Measurements from ENCODE around the gene SLC22A23.
"Not testable (repeated sequence)": the region's sequence is repeated elsewhere in the genome, so short reads cannot be mapped to it uniquely, and the experiment has no call there.

The SLC22A23 gene

DNA sequence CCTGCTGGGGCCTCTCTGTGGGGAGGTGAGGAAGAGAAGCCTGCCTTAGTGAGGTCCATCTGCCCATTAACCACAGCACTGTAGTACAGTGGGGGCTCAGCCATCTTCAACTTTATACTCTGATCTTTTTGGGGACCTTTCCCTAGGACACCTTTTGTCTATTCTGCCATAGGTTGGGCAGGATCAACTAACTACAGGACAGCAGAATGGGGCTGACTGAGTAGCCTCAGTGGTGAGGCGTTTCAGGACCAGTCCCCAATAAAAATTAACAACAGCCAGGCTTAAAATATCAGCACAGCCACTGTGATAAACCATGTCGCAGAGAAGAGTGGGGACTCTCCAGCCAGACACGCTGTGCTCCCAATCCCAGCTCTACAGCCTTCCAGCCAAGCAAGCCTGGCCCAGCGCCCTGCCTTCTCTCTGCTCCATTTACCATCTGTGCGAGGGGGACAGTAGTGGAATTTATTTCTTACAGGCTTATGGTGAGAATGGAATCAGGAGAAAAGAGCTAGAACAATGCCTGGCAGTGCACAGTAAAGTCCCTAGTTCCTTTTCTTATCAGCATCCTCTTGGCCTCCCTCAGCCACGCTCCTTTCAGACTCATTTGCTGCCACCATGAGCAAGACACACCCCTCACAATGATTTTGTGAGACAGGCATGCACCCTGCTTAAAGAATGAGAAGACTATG lies 75.5 kb downstream of the SLC22A23 start:
- Histone ChIP-seq H3K36me3 (ENCODE audit: control insufficient read depth in 2 of 2, insufficient read depth in 2 of 2, low read length in 2 of 2) (peaks cover 3 to 5% of the 10 kb centered on the region in 2 donors), H3K9ac (ENCODE audit: low read depth in 1 of 2, low read length in 2 of 2) (peak overlapping the region in 1 of 2 donors; percentile 35), H3K27me3 (ENCODE audit: control insufficient read depth in 2 of 2, insufficient read depth in 2 of 2, low read length in 2 of 2) (no peaks in the 10 kb centered on the region), H3K4me3 (ENCODE audit: low read length in 2 of 2) (no peak overlapping the region), H3K9me3 (ENCODE audit: control insufficient read depth in 2 of 2, low read length in 2 of 2) (no peaks in the 10 kb centered on the region), H3K27ac (ENCODE audit: low read depth in 2 of 2, low read length in 2 of 2) (peak overlapping the region; percentile 72 to 78), H3K4me1 (ENCODE audit: control insufficient read depth in 2 of 2, insufficient read depth in 2 of 2, low read length in 2 of 2) (peaks cover 44 to 64% of the 10 kb centered on the region in 2 donors)

DNA sequence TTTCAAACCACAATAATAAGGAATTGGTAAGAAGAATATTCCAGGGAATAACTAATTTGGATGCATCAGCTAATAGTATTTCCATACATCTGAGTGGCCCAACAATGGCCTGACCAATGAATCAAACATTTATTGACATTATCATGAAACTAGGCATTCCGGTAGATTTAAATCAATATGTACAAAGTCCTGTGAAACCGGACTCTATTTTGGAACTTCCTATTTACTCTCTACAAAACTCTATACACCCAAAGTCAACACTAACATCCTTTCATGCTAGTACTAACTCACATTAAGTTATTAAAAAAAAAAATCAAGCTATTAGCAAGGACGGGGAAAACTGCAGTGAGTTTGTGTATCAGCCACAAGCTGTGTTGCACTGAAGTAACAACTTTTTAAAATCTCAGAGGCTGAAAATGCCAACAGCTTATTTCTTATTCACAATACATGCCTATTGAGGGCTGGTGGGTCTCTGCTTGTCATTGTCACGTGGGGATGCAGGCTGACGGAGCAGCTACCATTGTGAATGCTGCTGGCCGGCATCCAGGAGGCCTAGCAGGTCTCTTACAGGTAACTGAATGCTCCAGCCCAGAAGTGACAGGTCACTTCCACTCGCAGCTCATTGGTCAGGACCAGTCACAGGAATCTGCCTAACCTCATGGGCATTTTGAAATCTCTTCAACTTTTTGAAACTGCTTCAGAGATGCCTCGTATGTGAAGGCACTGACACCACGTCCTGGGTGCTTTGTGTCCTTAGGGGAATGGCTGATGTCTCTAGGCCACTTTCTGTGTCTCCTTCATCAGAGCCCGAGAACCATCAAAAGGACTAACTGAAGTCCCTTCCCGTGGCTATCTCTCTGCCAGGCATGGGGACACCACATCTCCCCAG lies 76.3 kb downstream of the SLC22A23 start:
- peak overlapping the region; percentile 72 to 78 for H3K27ac ChIP-seq (ENCODE audit: low read depth in 2 of 2, low read length in 2 of 2)
- no peaks in the 10 kb centered on the region for H3K9me3 ChIP-seq (ENCODE audit: control insufficient read depth in 2 of 2, low read length in 2 of 2)
- H3K4me1 ChIP-seq (ENCODE audit: control insufficient read depth in 2 of 2, insufficient read depth in 2 of 2, low read length in 2 of 2): peaks cover 36 to 56% of the 10 kb centered on the region in 2 donors
- no peak overlapping the region for H3K4me3 ChIP-seq (ENCODE audit: low read length in 2 of 2)
- peak overlapping the region in 1 of 2 donors; percentile 35 for H3K9ac ChIP-seq (ENCODE audit: low read depth in 1 of 2, low read length in 2 of 2)
- H3K27me3 ChIP-seq (ENCODE audit: control insufficient read depth in 2 of 2, insufficient read depth in 2 of 2, low read length in 2 of 2): no peaks in the 10 kb centered on the region
- peaks cover 3 to 5% of the 10 kb centered on the region in 2 donors for H3K36me3 ChIP-seq (ENCODE audit: control insufficient read depth in 2 of 2, insufficient read depth in 2 of 2, low read length in 2 of 2)

DNA sequence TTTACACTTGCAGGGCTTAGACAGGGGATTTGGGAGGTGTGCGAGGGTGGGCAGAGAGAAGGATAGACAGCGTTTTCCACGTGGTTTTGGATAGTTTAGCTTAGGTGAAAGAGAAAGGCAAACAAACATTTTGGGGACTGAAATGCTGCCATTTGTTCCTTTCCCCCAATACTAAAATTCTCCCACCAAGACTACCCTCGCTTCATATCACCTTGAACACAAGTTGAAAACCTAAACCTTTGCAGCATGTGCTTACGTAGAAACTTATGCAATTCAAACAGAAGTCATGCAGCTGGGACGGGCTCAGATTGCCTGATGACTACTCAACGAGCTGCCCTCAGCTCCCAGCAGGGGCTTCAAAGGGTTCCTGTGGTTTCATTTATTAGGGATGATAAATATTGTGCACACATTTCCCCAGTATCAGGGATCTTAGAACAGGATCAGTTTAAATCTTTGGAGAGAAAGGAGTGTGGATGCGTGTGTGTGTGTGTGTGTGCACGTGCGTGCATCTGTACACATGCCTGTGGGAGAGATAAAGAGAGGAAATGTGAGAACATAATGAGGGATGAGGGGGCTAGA lies 77.3 kb downstream of the SLC22A23 start:
- Histone ChIP-seq H3K27me3 (ENCODE audit: control insufficient read depth in 2 of 2, insufficient read depth in 2 of 2, low read length in 2 of 2) (no peaks in the 10 kb centered on the region), H3K36me3 (ENCODE audit: control insufficient read depth in 2 of 2, insufficient read depth in 2 of 2, low read length in 2 of 2) (peaks cover 3 to 5% of the 10 kb centered on the region in 2 donors), H3K4me1 (ENCODE audit: control insufficient read depth in 2 of 2, insufficient read depth in 2 of 2, low read length in 2 of 2) (peaks cover 26 to 46% of the 10 kb centered on the region in 2 donors), H3K9ac (ENCODE audit: low read depth in 1 of 2, low read length in 2 of 2) (no peak overlapping the region), H3K27ac (ENCODE audit: low read depth in 2 of 2, low read length in 2 of 2) (no peak overlapping the region), H3K4me3 (ENCODE audit: low read length in 2 of 2) (no peak overlapping the region), H3K9me3 (ENCODE audit: control insufficient read depth in 2 of 2, low read length in 2 of 2) (no peaks in the 10 kb centered on the region)

DNA sequence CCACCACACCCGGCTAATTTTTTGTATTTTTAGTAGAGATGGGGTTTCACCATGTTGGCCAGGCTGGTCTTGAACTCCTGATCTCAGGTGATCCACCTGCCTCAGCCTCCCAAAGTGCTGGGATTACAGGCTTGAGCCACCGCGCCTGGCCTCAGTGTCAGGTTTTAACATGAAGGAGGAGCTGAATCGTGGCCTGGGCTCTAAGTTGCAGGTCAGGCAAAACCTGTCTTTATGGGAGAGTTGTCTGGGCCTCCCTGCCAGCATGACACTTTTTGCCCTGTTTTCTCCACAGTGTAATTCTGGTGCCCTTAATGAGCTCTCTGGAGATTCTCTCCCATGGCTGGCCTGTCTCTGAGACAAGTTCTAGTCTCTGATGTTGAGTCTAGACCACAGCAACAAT lies 78.0 kb downstream of the SLC22A23 start:
- not testable (repeated sequence) for H3K36me3 ChIP-seq (ENCODE audit: control insufficient read depth in 2 of 2, insufficient read depth in 2 of 2, low read length in 2 of 2); H3K27ac ChIP-seq (ENCODE audit: low read depth in 2 of 2, low read length in 2 of 2)
- peaks cover 19 to 43% of the 10 kb centered on the region in 2 donors for H3K4me1 ChIP-seq (ENCODE audit: control insufficient read depth in 2 of 2, insufficient read depth in 2 of 2, low read length in 2 of 2)

DNA sequence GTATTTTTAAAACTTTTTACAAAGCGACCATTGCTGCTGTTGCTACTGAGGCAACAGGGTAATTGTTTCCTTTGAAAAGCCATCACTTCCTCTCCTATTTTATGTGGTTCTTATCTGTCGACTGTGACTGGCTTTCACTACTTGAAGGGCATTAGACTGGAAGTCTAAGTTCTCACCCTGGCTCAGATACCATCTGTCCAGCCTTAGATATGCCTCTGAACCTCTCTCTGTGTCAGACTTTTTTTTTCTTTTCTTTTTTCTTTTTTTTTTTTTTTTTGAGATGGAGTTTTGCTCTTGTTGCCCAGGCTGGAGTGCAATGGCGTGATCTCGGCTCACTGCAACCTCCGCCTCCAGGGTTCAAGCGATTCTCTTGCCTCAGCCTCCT lies 78.5 kb downstream of the SLC22A23 start:
- H3K9ac ChIP-seq (ENCODE audit: low read depth in 1 of 2, low read length in 2 of 2); H3K27ac ChIP-seq (ENCODE audit: low read depth in 2 of 2, low read length in 2 of 2); H3K9me3 ChIP-seq (ENCODE audit: control insufficient read depth in 2 of 2, low read length in 2 of 2); H3K36me3 ChIP-seq (ENCODE audit: control insufficient read depth in 2 of 2, insufficient read depth in 2 of 2, low read length in 2 of 2); H3K4me3 ChIP-seq (ENCODE audit: low read length in 2 of 2); H3K27me3 ChIP-seq (ENCODE audit: control insufficient read depth in 2 of 2, insufficient read depth in 2 of 2, low read length in 2 of 2): not testable (repeated sequence)
- H3K4me1 ChIP-seq (ENCODE audit: control insufficient read depth in 2 of 2, insufficient read depth in 2 of 2, low read length in 2 of 2): peaks cover 19 to 43% of the 10 kb centered on the region in 2 donors

More for the DNA sequence above, 78.0 kb downstream of the SLC22A23 start:
- H3K9ac ChIP-seq (ENCODE audit: low read depth in 1 of 2, low read length in 2 of 2); H3K9me3 ChIP-seq (ENCODE audit: control insufficient read depth in 2 of 2, low read length in 2 of 2); H3K4me3 ChIP-seq (ENCODE audit: low read length in 2 of 2); H3K27me3 ChIP-seq (ENCODE audit: control insufficient read depth in 2 of 2, insufficient read depth in 2 of 2, low read length in 2 of 2): not testable (repeated sequence)

DNA sequence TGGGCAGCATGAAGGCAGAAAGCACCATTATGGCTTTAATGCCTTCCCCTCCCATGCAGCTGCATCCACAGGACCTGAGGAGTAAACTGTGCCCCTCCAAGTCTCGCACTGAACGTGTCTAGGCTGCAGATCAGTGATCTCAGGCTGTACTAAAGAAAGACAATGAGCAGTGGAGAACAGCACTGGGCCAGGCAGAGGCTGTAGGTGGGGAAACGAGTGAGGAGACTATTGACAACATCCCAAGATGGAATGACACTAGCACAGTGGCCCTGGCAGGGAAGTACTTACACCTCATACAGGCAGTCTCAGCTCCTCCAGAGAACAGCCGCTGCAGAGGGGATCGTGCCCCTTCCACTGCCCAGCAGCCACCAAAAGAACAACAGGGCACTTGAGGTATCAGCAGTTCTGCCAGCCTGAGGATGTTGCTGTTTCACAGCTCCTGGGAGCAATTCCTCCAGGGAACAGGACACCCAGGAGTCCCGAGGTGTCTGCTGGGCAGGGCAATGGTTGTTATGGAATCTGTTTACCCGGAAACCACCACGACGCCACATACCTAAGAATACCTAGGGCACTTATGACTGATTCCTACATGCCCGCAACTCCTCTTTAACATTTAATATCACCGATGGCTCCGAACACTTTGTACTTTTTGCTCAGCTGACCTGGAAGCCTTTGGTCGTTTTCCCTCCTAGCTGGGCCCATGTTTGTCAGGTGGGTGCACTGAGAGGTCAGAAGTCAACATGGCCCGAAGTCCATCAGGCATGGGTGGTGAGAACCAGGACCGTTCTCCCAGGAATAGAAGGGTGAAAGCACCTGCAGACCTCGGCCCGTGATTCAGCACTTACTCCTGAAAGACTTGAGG lies 79.1 kb downstream of the SLC22A23 start:
- Histone ChIP-seq H3K27ac (ENCODE audit: low read depth in 2 of 2, low read length in 2 of 2) (peak overlapping the region; percentile 9 to 31), H3K4me1 (ENCODE audit: control insufficient read depth in 2 of 2, insufficient read depth in 2 of 2, low read length in 2 of 2) (peaks cover 22 to 44% of the 10 kb centered on the region in 2 donors)

DNA sequence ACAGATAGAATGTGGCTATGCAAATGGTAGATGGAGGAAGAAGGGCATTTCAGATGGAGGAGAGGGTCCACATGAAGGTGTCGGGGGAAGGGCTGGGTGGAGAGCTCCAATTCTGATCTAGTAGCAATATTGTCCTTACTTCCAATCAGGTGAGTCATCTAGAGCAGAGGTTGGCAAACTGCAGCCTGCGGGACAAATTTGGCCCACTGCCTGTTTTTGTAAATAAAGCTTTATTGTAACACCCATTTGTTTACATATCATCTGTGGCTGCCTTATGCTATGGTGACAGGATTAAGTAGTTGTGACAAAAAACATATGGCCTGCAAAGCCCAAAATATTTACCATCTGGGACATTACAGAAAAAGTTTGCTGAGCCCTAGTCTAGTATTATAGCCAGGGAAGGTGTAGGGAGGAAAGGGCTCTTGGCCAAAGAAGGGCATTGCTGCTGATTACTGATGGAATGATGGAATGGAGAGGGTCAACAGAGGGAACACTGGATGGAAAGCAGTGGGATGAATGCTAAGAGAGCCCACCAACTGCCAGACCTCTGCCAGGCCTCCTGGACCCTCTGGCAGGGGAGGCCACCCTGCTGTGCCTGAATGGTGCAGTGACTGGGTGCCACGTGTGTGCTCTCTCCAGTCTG lies 79.8 kb downstream of the SLC22A23 start:
- peak overlapping the region; percentile 9 to 31 for H3K27ac ChIP-seq (ENCODE audit: low read depth in 2 of 2, low read length in 2 of 2)
- peaks cover 26 to 46% of the 10 kb centered on the region in 2 donors for H3K4me1 ChIP-seq (ENCODE audit: control insufficient read depth in 2 of 2, insufficient read depth in 2 of 2, low read length in 2 of 2)
- no peaks in the 10 kb centered on the region for H3K9me3 ChIP-seq (ENCODE audit: control insufficient read depth in 2 of 2, low read length in 2 of 2)
- H3K9ac ChIP-seq (ENCODE audit: low read depth in 1 of 2, low read length in 2 of 2): no peak overlapping the region
- no peaks in the 10 kb centered on the region for H3K27me3 ChIP-seq (ENCODE audit: control insufficient read depth in 2 of 2, insufficient read depth in 2 of 2, low read length in 2 of 2)
- H3K4me3 ChIP-seq (ENCODE audit: low read length in 2 of 2): no peak overlapping the region
- peaks cover 3 to 5% of the 10 kb centered on the region in 2 donors for H3K36me3 ChIP-seq (ENCODE audit: control insufficient read depth in 2 of 2, insufficient read depth in 2 of 2, low read length in 2 of 2)

More for the DNA sequence above, 79.1 kb downstream of the SLC22A23 start:
- H3K4me3 ChIP-seq (ENCODE audit: low read length in 2 of 2): no peak overlapping the region
- H3K36me3 ChIP-seq (ENCODE audit: control insufficient read depth in 2 of 2, insufficient read depth in 2 of 2, low read length in 2 of 2): peaks cover 3 to 5% of the 10 kb centered on the region in 2 donors
- no peak overlapping the region for H3K9ac ChIP-seq (ENCODE audit: low read depth in 1 of 2, low read length in 2 of 2)
- H3K9me3 ChIP-seq (ENCODE audit: control insufficient read depth in 2 of 2, low read length in 2 of 2): no peaks in the 10 kb centered on the region
- H3K27me3 ChIP-seq (ENCODE audit: control insufficient read depth in 2 of 2, insufficient read depth in 2 of 2, low read length in 2 of 2): no peaks in the 10 kb centered on the region

DNA sequence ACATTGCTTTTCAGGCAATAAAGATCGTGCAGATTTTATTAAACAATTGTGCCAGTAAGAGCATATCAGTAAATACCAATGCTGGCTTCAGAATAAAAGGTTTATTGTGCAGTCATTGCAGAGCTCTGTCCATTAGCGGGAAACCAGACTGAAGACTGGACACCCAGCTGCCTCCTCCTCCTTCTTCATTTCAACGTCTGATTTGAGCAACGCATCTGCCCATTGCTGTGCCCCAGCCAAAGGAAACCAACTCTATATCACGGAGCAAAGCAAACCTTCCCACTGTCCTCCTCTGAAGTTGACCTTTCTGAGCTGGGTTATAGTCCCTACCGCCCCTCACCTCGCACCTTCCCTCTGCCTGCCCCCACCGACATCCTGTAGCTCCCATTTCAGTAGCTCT lies 80.8 kb downstream of the SLC22A23 start:
- Histone ChIP-seq H3K4me3 (ENCODE audit: low read length in 2 of 2) (no peak overlapping the region), H3K4me1 (ENCODE audit: control insufficient read depth in 2 of 2, insufficient read depth in 2 of 2, low read length in 2 of 2) (peaks cover 19 to 40% of the 10 kb centered on the region in 2 donors), H3K9me3 (ENCODE audit: control insufficient read depth in 2 of 2, low read length in 2 of 2) (no peaks in the 10 kb centered on the region), H3K9ac (ENCODE audit: low read depth in 1 of 2, low read length in 2 of 2) (no peak overlapping the region), H3K36me3 (ENCODE audit: control insufficient read depth in 2 of 2, insufficient read depth in 2 of 2, low read length in 2 of 2) (peaks cover 0 to 5% of the 10 kb centered on the region in 2 donors), H3K27me3 (ENCODE audit: control insufficient read depth in 2 of 2, insufficient read depth in 2 of 2, low read length in 2 of 2) (no peaks in the 10 kb centered on the region), H3K27ac (ENCODE audit: low read depth in 2 of 2, low read length in 2 of 2) (no peak overlapping the region)

DNA sequence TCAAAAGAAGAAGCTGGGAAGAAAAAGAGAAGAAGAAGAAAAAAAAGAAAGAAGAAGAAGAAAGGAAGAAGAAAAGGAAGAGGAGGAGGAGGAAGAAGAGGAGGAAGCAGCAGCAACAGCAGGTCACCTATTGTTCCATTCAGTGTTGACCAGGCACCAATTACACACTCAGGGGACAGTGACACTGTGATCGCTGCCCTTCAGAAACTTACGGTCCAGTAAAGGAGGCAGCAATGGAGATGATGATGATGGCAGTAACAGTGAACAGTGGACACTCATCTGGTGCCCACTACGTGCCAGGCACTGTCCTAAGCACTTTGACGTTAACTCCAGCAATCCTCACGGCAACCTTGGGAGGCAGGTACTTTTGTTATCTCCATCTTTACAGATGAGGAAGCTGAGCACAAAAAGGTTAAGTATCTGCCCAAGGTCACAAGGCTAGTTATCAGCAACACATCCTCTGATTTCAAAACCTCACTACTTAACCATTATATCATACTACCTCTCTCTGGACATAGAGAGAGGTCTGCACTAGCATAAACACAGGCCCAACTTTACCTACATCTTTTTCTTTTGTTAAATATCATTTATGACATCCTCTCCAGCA lies 83.2 kb downstream of the SLC22A23 start:
- Histone ChIP-seq H3K27me3 (ENCODE audit: control insufficient read depth in 2 of 2, insufficient read depth in 2 of 2, low read length in 2 of 2) (no peaks in the 10 kb centered on the region), H3K9me3 (ENCODE audit: control insufficient read depth in 2 of 2, low read length in 2 of 2) (no peaks in the 10 kb centered on the region), H3K4me3 (ENCODE audit: low read length in 2 of 2) (no peak overlapping the region), H3K27ac (ENCODE audit: low read depth in 2 of 2, low read length in 2 of 2) (peak overlapping the region; percentile 10 to 48), H3K4me1 (ENCODE audit: control insufficient read depth in 2 of 2, insufficient read depth in 2 of 2, low read length in 2 of 2) (peaks cover 13 to 39% of the 10 kb centered on the region in 2 donors), H3K9ac (ENCODE audit: low read depth in 1 of 2, low read length in 2 of 2) (no peak overlapping the region), H3K36me3 (ENCODE audit: control insufficient read depth in 2 of 2, insufficient read depth in 2 of 2, low read length in 2 of 2) (peaks cover 4 to 9% of the 10 kb centered on the region in 2 donors)

Measured in mucosa of rectum (tissue), 2 donors.